Neural cell (in vitro differentiated cells): Measurements from ENCODE around the gene EID2. TPM values are rescaled to one million over a fixed set of nuclear protein-coding genes. Genes with fewer than 3 reads are reported as not detected.
A peak's percentile ranks its signal among the peaks of the same experiment; 100 is the strongest.

Source experiments
- H2AFZ ChIP-seq: fragments of 200-600, 300-800 bp; sonication (generic), shearing (Covaris generic); 2 replicates; pipeline ENCODE4 v1.6.0; 2014; ENCODE audit warnings: low read depth, mild to moderate bottlenecking, antibody characterized with exemption, low read length, moderate library complexity
- H3F3A ChIP-seq: fragments of 200-600 bp; shearing (Covaris generic); 2 replicates; pipeline ENCODE4 v1.6.1; 2016; ENCODE audit warnings: mild to moderate bottlenecking, moderate library complexity, mixed read lengths, antibody characterized with exemption, low read length; ENCODE audit not compliant: insufficient read depth, poor library complexity, severe bottlenecking
- H3K27ac ChIP-seq: fragments of 200-600, 300-800 bp; sonication (generic), shearing (Covaris generic); 2 replicates; pipeline ENCODE4 v1.5.1; 2014; ENCODE audit warnings: mild to moderate bottlenecking, low read length, moderate library complexity
- H3K27me3 ChIP-seq: fragments of 300-800, 200-600 bp; sonication (generic), shearing (Covaris generic); 2 replicates; pipeline ENCODE4 v1.6.0; 2014; ENCODE audit warnings: mild to moderate bottlenecking, low read depth, low read length, moderate library complexity; ENCODE audit not compliant: insufficient read depth
- H3K36me3 ChIP-seq: fragments of 300-800, 200-600 bp; sonication (generic), shearing (Covaris generic); 2 replicates; pipeline ENCODE4 v1.5.1; 2014; ENCODE audit warnings: mild to moderate bottlenecking, antibody characterized with exemption, low read length, moderate library complexity; ENCODE audit not compliant: insufficient read depth
- H3K4me2 ChIP-seq: fragments of 300-800, 200-600 bp; sonication (generic), shearing (Covaris generic); 2 replicates; pipeline ENCODE4 v1.6.0; 2014; ENCODE audit warnings: mild to moderate bottlenecking, low read length
- H3K4me3 ChIP-seq: fragments of 300-800, 200-600 bp; sonication (generic), shearing (Covaris generic); 2 replicates; pipeline ENCODE4 v1.5.1; 2014; ENCODE audit warnings: mild to moderate bottlenecking, low read length, moderate library complexity
- H3K79me2 ChIP-seq: fragments of 200-600 bp; shearing (Covaris generic); replicated peaks from 2 replicates; pipeline ENCODE4 v1.6.0; 2014; ENCODE audit warnings: mild to moderate bottlenecking, low read length, moderate library complexity; ENCODE audit not compliant: insufficient read depth
- H3K9ac ChIP-seq: fragments of 300-800, 200-600 bp; sonication (generic), shearing (Covaris generic); 2 replicates; pipeline ENCODE4 v1.6.1; 2016; ENCODE audit warnings: mild to moderate bottlenecking, low read length, mixed read lengths
- H3K9me2 ChIP-seq: fragments of 200-600 bp; shearing (Covaris generic); 2 replicates; pipeline ENCODE4 v1.6.1; 2016; ENCODE audit warnings: mild to moderate bottlenecking, low read length, mixed read lengths; ENCODE audit not compliant: insufficient read depth
- H3K9me3 ChIP-seq: fragments of 200-600, 300-800 bp; sonication (generic), shearing (Covaris generic); 2 replicates; pipeline ENCODE4 v1.6.1; 2016; ENCODE audit warnings: mild to moderate bottlenecking, mixed run types, low read length, moderate library complexity, mixed read lengths
- H4K20me1 ChIP-seq: fragments of 200-600 bp; shearing (Covaris generic); 2 replicates; pipeline ENCODE4 v1.6.1; 2016; ENCODE audit warnings: mild to moderate bottlenecking, mixed run types; ENCODE audit not compliant: insufficient read depth
- EP300 ChIP-seq: fragments of 450-650 bp; conservative IDR thresholded peaks from 2 replicates; pipeline ENCODE4 v1.6.1; 2014; ENCODE audit warnings: antibody characterized with exemption, mild to moderate bottlenecking, moderate library complexity; ENCODE audit not compliant: poor library complexity, severe bottlenecking
- EZH2 ChIP-seq: fragments of 200-600, 300-800 bp; shearing (Covaris generic), sonication (generic); IDR thresholded peaks from 2 replicates; pipeline ENCODE4 v1.6.1; 2014; ENCODE audit warnings: antibody characterized with exemption, low read length, borderline replicate concordance, mild to moderate bottlenecking; ENCODE audit not compliant: insufficient read depth, poor library complexity, severe bottlenecking
- MXI1 ChIP-seq: fragments of 450-650 bp; conservative IDR thresholded peaks from 2 replicates; pipeline ENCODE4 v1.6.1; 2014; ENCODE audit warnings: antibody characterized with exemption, mild to moderate bottlenecking; ENCODE audit not compliant: poor library complexity, severe bottlenecking
- POLR2AphosphoS5 ChIP-seq: IDR thresholded peaks from 2 replicates; pipeline ENCODE4 v1.6.1; 2012
- RAD21 ChIP-seq: fragments of 450-650 bp; conservative IDR thresholded peaks from 2 replicates; pipeline ENCODE4 v1.6.1; 2014; ENCODE audit warnings: antibody characterized with exemption, mild to moderate bottlenecking, moderate library complexity
- REST ChIP-seq: IDR thresholded peaks from 2 replicates; pipeline ENCODE4 v1.6.1; 2012; ENCODE audit warnings: borderline replicate concordance
- SMC3 ChIP-seq: fragments of 450-650 bp; conservative IDR thresholded peaks from 2 replicates; pipeline ENCODE4 v1.6.1; 2014; ENCODE audit warnings: antibody characterized with exemption, mild to moderate bottlenecking, moderate library complexity; ENCODE audit not compliant: poor library complexity
- TAF1 ChIP-seq: IDR thresholded peaks from 2 replicates; pipeline ENCODE4 v1.6.1; 2012; ENCODE audit warnings: low read depth
- polyA minus RNA-seq: library from RNA; depleted of rRNA, polyadenylated mRNA; stranded (reverse); fragments of >200 nt; gene quantifications from 2 replicates; pipeline ENCODE4 v1.2.3, GENCODE V29; 2014
- polyA plus RNA-seq: library from polyadenylated mRNA; depleted of rRNA; stranded (reverse); fragments of >200 nt; gene quantifications from 2 replicates; pipeline ENCODE4 v1.2.3, GENCODE V29; 2014
- TF ChIP-seq, protein P1 (sequence below): fragments of 450-650 bp; IDR thresholded peaks from 2 replicates; pipeline ENCODE4 v1.5.1; 2014; ENCODE audit warnings: antibody characterized with exemption, mild to moderate bottlenecking, moderate library complexity; ENCODE audit not compliant: poor library complexity, severe bottlenecking

Gene EID2, protein sequence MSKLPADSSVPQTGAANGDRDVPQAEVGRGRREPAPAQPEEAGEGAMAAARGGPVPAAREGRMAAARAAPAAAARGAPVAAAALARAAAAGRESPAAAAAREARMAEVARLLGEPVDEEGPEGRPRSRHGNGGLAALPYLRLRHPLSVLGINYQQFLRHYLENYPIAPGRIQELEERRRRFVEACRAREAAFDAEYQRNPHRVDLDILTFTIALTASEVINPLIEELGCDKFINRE
- 45.4 and 47.4 TPM in 2 replicates for polyA plus RNA-seq
- polyA minus RNA-seq = 31.6 and 37.7 TPM in 2 replicates

DNA sequence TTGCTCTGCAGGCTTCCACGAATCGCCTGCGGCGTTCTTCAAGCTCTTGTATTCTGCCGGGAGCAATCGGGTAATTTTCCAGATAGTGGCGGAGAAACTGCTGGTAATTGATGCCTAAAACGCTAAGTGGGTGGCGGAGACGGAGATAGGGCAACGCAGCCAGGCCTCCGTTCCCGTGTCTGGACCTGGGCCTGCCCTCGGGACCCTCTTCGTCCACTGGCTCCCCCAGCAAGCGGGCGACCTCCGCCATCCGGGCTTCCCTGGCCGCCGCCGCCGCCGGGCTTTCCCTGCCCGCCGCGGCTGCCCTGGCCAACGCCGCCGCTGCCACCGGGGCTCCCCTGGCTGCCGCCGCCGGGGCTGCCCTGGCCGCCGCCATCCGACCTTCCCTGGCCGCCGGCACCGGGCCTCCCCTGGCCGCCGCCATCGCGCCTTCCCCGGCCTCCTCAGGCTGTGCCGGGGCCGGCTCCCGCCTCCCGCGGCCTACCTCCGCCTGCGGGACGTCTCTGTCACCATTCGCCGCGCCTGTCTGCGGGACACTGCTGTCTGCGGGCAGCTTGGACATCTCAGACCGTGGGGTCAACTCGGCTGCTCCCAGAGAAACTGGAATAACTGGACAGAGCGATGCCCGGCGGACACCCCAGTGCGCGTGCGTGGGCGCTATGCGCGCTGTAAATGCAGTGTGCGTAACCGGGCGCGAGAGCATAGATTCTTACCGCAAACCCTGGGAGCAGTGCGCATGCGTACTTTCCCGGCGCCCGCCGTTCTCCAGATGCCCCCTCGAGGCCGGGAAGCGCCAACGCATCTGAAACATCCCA is at the start of gene EID2:
Gene EID2, minus strand, starts transcription at position 644 of the 815 bp plus-strand sequence. Its CDS starts 82 bp downstream, at position 562.
- H3K27me3 ChIP-seq = no peaks in the 10 kb centered on the region
- peaks cover 18% of the 10 kb centered on the region for H3K79me2 ChIP-seq
- no peaks in the 10 kb centered on the region for H3K36me3 ChIP-seq
- peak within 1 kb of the TSS; percentile 51 for H2AFZ ChIP-seq
- no peaks in the 10 kb centered on the region for H3K9me2 ChIP-seq
- peak within 1 kb of the TSS; percentile 79 for H3K4me2 ChIP-seq
- no peaks in the 10 kb centered on the region for H3K9me3 ChIP-seq
- TF ChIP-seq TAF1 (peak; percentile 81), MXI1 (peak; percentile 74), SMC3 (peak; percentile 63), REST (peak; percentile 3), EP300 (peak; percentile 34), EZH2 (no peak), RAD21 (peak; percentile 65), POLR2AphosphoS5 (peak; percentile 95)
- TF ChIP-seq, protein P1, sequence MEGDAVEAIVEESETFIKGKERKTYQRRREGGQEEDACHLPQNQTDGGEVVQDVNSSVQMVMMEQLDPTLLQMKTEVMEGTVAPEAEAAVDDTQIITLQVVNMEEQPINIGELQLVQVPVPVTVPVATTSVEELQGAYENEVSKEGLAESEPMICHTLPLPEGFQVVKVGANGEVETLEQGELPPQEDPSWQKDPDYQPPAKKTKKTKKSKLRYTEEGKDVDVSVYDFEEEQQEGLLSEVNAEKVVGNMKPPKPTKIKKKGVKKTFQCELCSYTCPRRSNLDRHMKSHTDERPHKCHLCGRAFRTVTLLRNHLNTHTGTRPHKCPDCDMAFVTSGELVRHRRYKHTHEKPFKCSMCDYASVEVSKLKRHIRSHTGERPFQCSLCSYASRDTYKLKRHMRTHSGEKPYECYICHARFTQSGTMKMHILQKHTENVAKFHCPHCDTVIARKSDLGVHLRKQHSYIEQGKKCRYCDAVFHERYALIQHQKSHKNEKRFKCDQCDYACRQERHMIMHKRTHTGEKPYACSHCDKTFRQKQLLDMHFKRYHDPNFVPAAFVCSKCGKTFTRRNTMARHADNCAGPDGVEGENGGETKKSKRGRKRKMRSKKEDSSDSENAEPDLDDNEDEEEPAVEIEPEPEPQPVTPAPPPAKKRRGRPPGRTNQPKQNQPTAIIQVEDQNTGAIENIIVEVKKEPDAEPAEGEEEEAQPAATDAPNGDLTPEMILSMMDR = peak; percentile 96
- peak within 1 kb of the TSS; percentile 96 for H3K27ac ChIP-seq
- H4K20me1 ChIP-seq = no peaks in the 10 kb centered on the region
- H3F3A ChIP-seq = no peaks in the 10 kb centered on the region
- peak within 1 kb of the TSS; percentile 73 for H3K4me3 ChIP-seq
- H3K9ac ChIP-seq = peak within 1 kb of the TSS; percentile 97

DNA sequence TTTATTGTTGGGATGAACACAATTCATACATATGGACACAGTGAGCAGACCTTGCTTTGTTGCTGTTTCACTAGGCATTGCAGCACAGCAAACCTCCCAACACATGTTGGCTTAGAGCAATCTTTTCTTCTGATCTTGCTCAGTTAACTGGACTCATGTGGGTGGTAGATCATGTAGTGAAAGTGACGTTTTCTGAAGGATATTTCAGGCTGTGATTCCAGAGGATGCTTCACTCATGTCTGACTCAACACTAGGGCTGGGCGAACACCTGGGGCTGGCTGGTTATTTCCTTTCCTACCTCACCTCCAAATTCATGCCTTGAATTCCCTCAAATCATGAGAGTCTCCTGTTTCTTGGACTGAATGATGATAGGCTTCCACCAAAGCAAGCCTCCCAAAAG is 48.1 kb upstream of the EID2 start:
- H3K9me3 ChIP-seq = no peaks in the 10 kb centered on the region
- no peaks in the 10 kb centered on the region for H3K9me2 ChIP-seq
- H3K36me3 ChIP-seq = no peaks in the 10 kb centered on the region
- H3F3A ChIP-seq = no peaks in the 10 kb centered on the region
- H2AFZ ChIP-seq = no peak overlapping the region
- H3K27ac ChIP-seq = no peak overlapping the region
- H4K20me1 ChIP-seq = no peaks in the 10 kb centered on the region
- TF ChIP-seq EP300 = no peak
- TF ChIP-seq MXI1 = no peak
- TF ChIP-seq, protein P1 = no peak
- TF ChIP-seq POLR2AphosphoS5 = no peak
- TF ChIP-seq EZH2 = no peak
- TF ChIP-seq SMC3 = no peak
- TF ChIP-seq RAD21 = no peak
- no peaks in the 10 kb centered on the region for H3K27me3 ChIP-seq
- H3K4me3 ChIP-seq = no peak overlapping the region
- H3K79me2 ChIP-seq = no peaks in the 10 kb centered on the region
- H3K9ac ChIP-seq = no peak overlapping the region
- no peak overlapping the region for H3K4me2 ChIP-seq
